ENCODE results near the gene IGLL1. TPM values are rescaled to one million over a fixed set of nuclear protein-coding genes. Genes with fewer than 3 reads are reported as not detected.

Gene IGLL1
- total RNA-seq, 4 donors from 2014 or later = not detected

DNA sequence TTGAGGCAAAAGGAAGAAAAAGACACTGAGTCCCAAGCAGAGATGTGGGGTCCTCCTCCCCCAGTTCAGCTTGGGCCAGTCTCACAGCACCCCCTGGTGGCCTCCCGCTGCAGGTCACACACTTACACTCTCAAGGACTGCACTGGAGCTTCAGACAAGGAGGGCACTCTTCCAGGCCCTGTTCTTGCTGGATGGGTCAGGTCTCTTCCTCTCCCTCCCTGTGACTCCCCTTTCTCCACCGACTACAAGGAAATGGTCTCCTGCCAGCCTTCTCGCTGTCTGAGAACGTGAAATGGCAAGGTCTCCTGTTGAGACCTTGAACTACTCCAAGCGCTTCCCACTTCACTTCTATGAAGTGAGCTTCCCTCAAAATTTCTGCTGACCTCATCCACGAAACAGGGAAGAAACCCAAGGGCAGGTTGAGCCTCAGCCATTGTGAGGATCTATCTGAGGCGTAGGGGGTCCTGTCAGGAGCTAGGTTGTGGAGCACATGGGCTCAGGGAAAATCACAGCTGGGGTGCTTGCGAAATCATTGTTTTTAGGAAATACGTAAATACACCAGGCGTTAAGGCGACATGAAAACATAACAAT lies 11.2 kb upstream of the IGLL1 start:
- TF ChIP-seq, protein P1, sequence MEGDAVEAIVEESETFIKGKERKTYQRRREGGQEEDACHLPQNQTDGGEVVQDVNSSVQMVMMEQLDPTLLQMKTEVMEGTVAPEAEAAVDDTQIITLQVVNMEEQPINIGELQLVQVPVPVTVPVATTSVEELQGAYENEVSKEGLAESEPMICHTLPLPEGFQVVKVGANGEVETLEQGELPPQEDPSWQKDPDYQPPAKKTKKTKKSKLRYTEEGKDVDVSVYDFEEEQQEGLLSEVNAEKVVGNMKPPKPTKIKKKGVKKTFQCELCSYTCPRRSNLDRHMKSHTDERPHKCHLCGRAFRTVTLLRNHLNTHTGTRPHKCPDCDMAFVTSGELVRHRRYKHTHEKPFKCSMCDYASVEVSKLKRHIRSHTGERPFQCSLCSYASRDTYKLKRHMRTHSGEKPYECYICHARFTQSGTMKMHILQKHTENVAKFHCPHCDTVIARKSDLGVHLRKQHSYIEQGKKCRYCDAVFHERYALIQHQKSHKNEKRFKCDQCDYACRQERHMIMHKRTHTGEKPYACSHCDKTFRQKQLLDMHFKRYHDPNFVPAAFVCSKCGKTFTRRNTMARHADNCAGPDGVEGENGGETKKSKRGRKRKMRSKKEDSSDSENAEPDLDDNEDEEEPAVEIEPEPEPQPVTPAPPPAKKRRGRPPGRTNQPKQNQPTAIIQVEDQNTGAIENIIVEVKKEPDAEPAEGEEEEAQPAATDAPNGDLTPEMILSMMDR (IDR thresholded peaks at IDR 0.05) = no peak
- no peak overlapping the region for H3K4me3 ChIP-seq (ENCODE audit: low read depth, poor library complexity, severe bottlenecking)
- DNase-seq (ENCODE audit: low spot score in 2 of 2) = no peak
- 51 to 58% methylated on average over 11 of the region's 11 CpGs for WGBS, 2 donors
- intact Hi-C loops (cut with DNase I; ENCODE audit: low total_unique reads) = no loop called here

DNA sequence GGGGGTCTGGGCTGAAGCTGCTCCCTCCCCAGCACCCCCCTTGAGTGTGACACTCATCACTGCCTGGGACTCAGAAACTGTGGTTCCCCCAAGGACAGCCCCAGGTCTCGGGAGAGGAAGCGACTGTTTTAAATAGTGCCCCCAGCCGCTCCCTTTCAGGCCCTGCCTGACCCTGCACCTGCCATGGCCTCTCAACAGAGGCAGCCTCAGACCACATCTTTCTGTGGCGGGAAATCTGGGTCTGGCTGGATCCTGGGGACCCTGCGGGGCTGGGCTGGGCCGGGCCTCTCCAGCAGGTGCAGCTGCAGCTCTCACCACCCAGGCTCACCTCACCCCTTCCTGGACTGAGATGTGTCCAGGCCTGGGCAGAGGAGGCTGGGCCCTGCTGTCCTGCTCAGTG lies 3.7 kb upstream of the IGLL1 start:
- intact Hi-C loops (cut with DNase I; ENCODE audit: low total_unique reads) = no loop called here
- WGBS, 2 donors = 78 to 86% methylated on average over 6 of the region's 6 CpGs
- DNase-seq (ENCODE audit: low spot score in 2 of 2) = no peak
- TF ChIP-seq POLR2A (IDR thresholded peaks at IDR 0.05) = no peak
- TF ChIP-seq, protein P1 (IDR thresholded peaks at IDR 0.05) = no peak
- no peak overlapping the region for H3K4me3 ChIP-seq (ENCODE audit: low read depth, poor library complexity, severe bottlenecking)

DNA sequence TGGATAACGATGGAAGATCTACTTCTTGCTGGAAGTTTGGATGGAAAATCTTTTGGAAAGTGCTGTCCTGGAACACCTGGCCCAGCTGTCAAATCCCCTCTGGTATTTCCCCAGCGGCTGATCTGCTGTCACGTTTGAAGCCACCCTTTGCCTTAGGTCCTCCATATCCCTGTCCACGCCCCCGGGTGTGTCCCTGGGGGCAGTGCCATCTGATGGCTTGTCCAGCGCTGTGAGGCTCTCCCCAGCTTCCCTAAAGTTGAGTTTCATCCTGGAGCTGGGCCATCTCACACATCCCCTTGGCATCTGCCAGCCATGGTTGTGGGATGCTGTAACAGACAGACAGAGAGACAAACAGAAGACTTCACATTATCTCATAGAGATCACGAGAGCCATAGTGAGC lies 3.1 kb upstream of the IGLL1 start:
- DNase-seq (ENCODE audit: low spot score in 2 of 2) = no peak
- 70 to 86% methylated on average over 7 of the region's 7 CpGs for WGBS, 2 donors
- no peak overlapping the region for H3K4me3 ChIP-seq (ENCODE audit: low read depth, poor library complexity, severe bottlenecking)
- intact Hi-C loops (cut with DNase I; ENCODE audit: low total_unique reads) = no loop called here
- TF ChIP-seq, protein P1 (IDR thresholded peaks at IDR 0.05) = no peak
- no peak for TF ChIP-seq POLR2A (IDR thresholded peaks at IDR 0.05)

DNA sequence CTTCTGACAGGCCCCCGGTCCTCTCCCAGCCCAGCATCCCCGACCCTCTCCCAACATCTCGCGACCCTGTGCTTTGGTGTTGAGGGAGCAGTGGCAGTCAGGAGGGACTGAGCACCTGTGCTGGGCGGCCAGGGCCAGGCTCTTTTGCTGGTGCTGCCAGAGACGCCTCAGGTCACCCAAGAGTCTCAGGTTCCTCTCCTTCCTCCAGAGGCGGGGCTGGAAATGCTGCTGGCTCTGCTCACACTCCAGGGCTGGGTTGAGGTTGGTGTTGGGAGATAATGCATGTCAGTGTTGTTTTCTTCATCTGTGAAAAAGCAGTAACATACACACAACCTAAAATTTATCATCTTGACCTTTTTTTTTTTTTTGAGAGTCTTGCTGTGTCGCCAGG lies 1.2 kb upstream of the IGLL1 start:
- TF ChIP-seq POLR2A (IDR thresholded peaks at IDR 0.05) = no peak
- TF ChIP-seq, protein P1 (IDR thresholded peaks at IDR 0.05) = no peak
- intact Hi-C loops (cut with DNase I; ENCODE audit: low total_unique reads) = no loop called here
- no peak overlapping the region for H3K4me3 ChIP-seq (ENCODE audit: low read depth, poor library complexity, severe bottlenecking)
- DNase-seq (ENCODE audit: low spot score in 2 of 2) = no peak
- 69 to 81% methylated on average over 8 of the region's 8 CpGs for WGBS, 2 donors

DNA sequence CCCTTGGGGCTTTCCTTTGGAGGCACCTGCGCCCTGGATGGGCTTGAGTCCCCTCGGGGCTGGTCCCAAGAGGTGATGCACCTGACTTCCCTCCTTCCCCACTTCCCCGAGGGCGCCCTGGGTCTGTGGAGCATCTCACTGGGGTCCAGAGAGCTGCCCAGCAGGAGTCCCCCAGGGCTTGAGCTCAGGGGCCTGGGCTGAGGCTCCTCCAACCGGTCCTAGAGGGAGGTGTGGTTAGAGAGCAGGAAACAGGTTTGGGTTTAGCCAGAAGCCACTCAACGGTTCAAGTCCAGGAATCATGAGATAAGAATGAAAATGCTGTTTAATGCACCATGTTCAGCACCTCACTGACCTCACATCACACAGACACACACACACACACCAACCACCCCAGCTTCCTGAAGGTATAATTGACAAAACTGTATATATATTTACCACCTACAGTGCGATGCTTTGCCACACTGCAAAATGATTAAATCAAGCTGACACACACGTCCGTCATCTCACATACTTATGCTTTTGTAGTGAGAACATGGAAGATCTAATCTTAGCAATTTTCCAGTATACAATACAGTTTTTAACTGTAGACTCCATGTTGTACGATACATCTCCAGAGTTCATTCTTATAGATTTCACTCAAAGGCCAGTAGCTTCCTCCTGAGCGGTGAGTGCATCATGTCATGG lies 628 bp upstream of the IGLL1 start:
- WGBS, 2 donors = 69% methylated on average over 9 to 11 of the region's 11 CpGs
- TF ChIP-seq, protein P1 (IDR thresholded peaks at IDR 0.05) = no peak
- no peak for TF ChIP-seq POLR2A (IDR thresholded peaks at IDR 0.05)
- DNase-seq (ENCODE audit: low spot score in 2 of 2) = no peak
- no peak overlapping the region for H3K4me3 ChIP-seq (ENCODE audit: low read depth, poor library complexity, severe bottlenecking)
- intact Hi-C loops (cut with DNase I; ENCODE audit: low total_unique reads) = no loop called here

DNA sequence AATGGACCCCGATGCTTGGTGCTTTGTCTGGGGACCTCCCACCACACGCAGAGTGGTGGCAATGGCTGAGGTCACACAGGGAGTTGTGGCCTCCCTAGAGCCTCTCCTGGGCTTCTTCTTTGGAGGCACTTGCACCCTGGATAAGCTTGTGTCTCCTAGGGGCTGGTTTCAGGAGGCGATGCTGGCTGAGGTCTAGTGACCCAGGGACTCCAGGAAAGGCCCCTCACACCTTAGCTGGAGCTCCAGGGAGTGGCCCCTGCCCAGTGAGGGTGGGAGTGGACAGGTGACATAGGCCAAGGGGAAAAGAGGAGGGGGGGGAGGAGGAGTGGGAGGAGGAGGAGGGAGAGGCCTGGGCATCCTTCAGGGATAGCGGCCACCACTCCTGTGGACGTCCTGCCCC lies 810 bp downstream of the IGLL1 start:
- intact Hi-C loops (cut with DNase I; ENCODE audit: low total_unique reads) = no loop called here
- no peak for TF ChIP-seq POLR2A (IDR thresholded peaks at IDR 0.05)
- TF ChIP-seq, protein P1 (IDR thresholded peaks at IDR 0.05) = no peak
- no peak for DNase-seq (ENCODE audit: low spot score in 2 of 2)
- 79 to 90% methylated on average over 5 of the region's 5 CpGs for WGBS, 2 donors
- no peak overlapping the region for H3K4me3 ChIP-seq (ENCODE audit: low read depth, poor library complexity, severe bottlenecking)
